ENCODE data around the gene AQP10.

Gene AQP10

GRCh38 chr1:154342132-154342531 is 21.2 kb downstream of the AQP10 start:
- no peak for DNase-seq (ENCODE audit: low read depth)
- no peak overlapping the region for H3K4me3 ChIP-seq (ENCODE audit: control insufficient read depth, low read depth, low read length)
- no peak for TF ChIP-seq CTCF (IDR thresholded peaks at IDR 0.05; ENCODE audit: control insufficient read depth, insufficient read depth, low read depth, low read length, missing control alignments)

- TF ChIP-seq CTCF (IDR thresholded peaks at IDR 0.05; ENCODE audit: control insufficient read depth, insufficient read depth, low read depth, low read length, missing control alignments) = no peak
- no peak for DNase-seq (ENCODE audit: low read depth)
Measured at GRCh38 chr1:154342836-154343472, 22.1 kb downstream of the AQP10 start.

GRCh38 chr1:154344977-154345837 is 24.3 kb downstream of the AQP10 start:
- no peak overlapping the region for H3K4me3 ChIP-seq (ENCODE audit: control insufficient read depth, low read depth, low read length)
- TF ChIP-seq CTCF (IDR thresholded peaks at IDR 0.05; ENCODE audit: control insufficient read depth, insufficient read depth, low read depth, low read length, missing control alignments) = peak; percentile 71
- no peak for DNase-seq (ENCODE audit: low read depth)

More at GRCh38 chr1:154342836-154343472, 22.1 kb downstream of the AQP10 start:
- no peak overlapping the region for H3K4me3 ChIP-seq (ENCODE audit: control insufficient read depth, low read depth, low read length)

GRCh38 chr1:154346276-154346917 is 25.5 kb downstream of the AQP10 start:
- DNase-seq (ENCODE audit: low read depth) = no peak
- TF ChIP-seq CTCF (IDR thresholded peaks at IDR 0.05; ENCODE audit: control insufficient read depth, insufficient read depth, low read depth, low read length, missing control alignments) = no peak
- H3K4me3 ChIP-seq (ENCODE audit: control insufficient read depth, low read depth, low read length) = no peak overlapping the region

GRCh38 chr1:154347961-154348360 is 27.1 kb downstream of the AQP10 start:
- TF ChIP-seq CTCF (IDR thresholded peaks at IDR 0.05; ENCODE audit: control insufficient read depth, insufficient read depth, low read depth, low read length, missing control alignments) = no peak
- no peak for DNase-seq (ENCODE audit: low read depth)

GRCh38 chr1:154348429-154349076 is 27.7 kb downstream of the AQP10 start:
- no peak for DNase-seq (ENCODE audit: low read depth)
- no peak overlapping the region for H3K4me3 ChIP-seq (ENCODE audit: control insufficient read depth, low read depth, low read length)
- TF ChIP-seq CTCF (IDR thresholded peaks at IDR 0.05; ENCODE audit: control insufficient read depth, insufficient read depth, low read depth, low read length, missing control alignments) = no peak

More at GRCh38 chr1:154347961-154348360, 27.1 kb downstream of the AQP10 start:
- no peak overlapping the region for H3K4me3 ChIP-seq (ENCODE audit: control insufficient read depth, low read depth, low read length)
